GM19023 (cell line): ENCODE results near the gene CMTM2.
"Not testable (repeated sequence)": the region's sequence is repeated elsewhere in the genome, so short reads cannot be mapped to it uniquely, and the experiment has no call there.

Experiments
- ATAC-seq: cut with Tn5 transposase; IDR thresholded peaks from one replicate; pipeline ENCODE4 v1.9.1; 2021; ENCODE audit warnings: mild to moderate bottlenecking, moderate library complexity; ENCODE audit not compliant: unreplicated experiment

The CMTM2 gene

GRCh38 chr16:66581246-66581952, 2.1 kb downstream of the CMTM2 start:
- ATAC-seq = no peak

- ATAC-seq = no peak
Measured at GRCh38 chr16:66585481-66586239, 6.4 kb downstream of the CMTM2 start.

GRCh38 chr16:66587881-66588600, 8.8 kb downstream of the CMTM2 start:
- ATAC-seq = no peak

GRCh38 chr16:66588981-66589713, 9.9 kb downstream of the CMTM2 start:
- ATAC-seq = peak; percentile 81

GRCh38 chr16:66590322-66590721, 11.1 kb downstream of the CMTM2 start:
- no peak for ATAC-seq

- no peak for ATAC-seq
Measured at GRCh38 chr16:66591018-66591417, 11.8 kb downstream of the CMTM2 start.

- no peak for ATAC-seq
Measured at GRCh38 chr16:66592241-66592640, 13.0 kb downstream of the CMTM2 start.

GRCh38 chr16:66592814-66593213, 13.6 kb downstream of the CMTM2 start:
- no peak for ATAC-seq

- ATAC-seq = no peak
Measured at GRCh38 chr16:66594739-66595138, 15.5 kb downstream of the CMTM2 start.

GRCh38 chr16:66596559-66596958, 17.3 kb downstream of the CMTM2 start:
- not testable (repeated sequence) for ATAC-seq

GRCh38 chr16:66596986-66597848, 18.0 kb downstream of the CMTM2 start:
- no peak for ATAC-seq

GRCh38 chr16:66598111-66598510, 18.8 kb downstream of the CMTM2 start:
- no peak for ATAC-seq

- no peak for ATAC-seq
Measured at GRCh38 chr16:66599726-66600125, 20.5 kb downstream of the CMTM2 start.

- no peak for ATAC-seq
Measured at GRCh38 chr16:66600477-66600876, 21.2 kb downstream of the CMTM2 start.

GRCh38 chr16:66601471-66601870, 22.2 kb downstream of the CMTM2 start:
- no peak for ATAC-seq

GRCh38 chr16:66603537-66604375, 24.5 kb downstream of the CMTM2 start:
- ATAC-seq = no peak

GRCh38 chr16:66604376-66605176, 25.3 kb downstream of the CMTM2 start, which contains the start of gene CMTM3:
TSS of gene CMTM3 (plus strand) at chr16:66604704. CDS start at chr16:66604806, 102 bp downstream.
- peak; percentile 51 for ATAC-seq
